SK-N-MC (cell line): ENCODE results near the gene DBI.
"Not testable (repeated sequence)": the region's sequence is repeated elsewhere in the genome, so short reads cannot be mapped to it uniquely, and the experiment has no call there.

Source experiments
- DNase-seq: peaks from one replicate; pipeline ENCODE4 v3.0.0-alpha.2; 2011; ENCODE audit warnings: low read depth, low spot score
- H3K27ac ChIP-seq: fragments of 200-600 bp; sonication (generic); 2 replicates; pipeline ENCODE4 v1.5.1; 2016; ENCODE audit warnings: mixed run types
- H3K36me3 ChIP-seq: fragments of 200-600 bp; sonication (generic); 2 replicates; pipeline ENCODE4 v1.6.1; 2017; ENCODE audit warnings: antibody characterized with exemption, low read length, mixed read lengths; ENCODE audit not compliant: insufficient read depth
- H3K4me3 ChIP-seq: fragments of 200-600 bp; sonication (generic); 2 replicates; pipeline ENCODE4 v1.5.1; 2016
- H3K9ac ChIP-seq: fragments of 200-600 bp; sonication (generic); 2 replicates; pipeline ENCODE4 v1.8.0; 2017; ENCODE audit warnings: mixed run types, mixed read lengths; ENCODE audit not compliant: insufficient read length
- H3K9me3 ChIP-seq: fragments of 200-600 bp; sonication (generic); 2 replicates; pipeline ENCODE4 v1.6.1; 2017; ENCODE audit warnings: low read depth, mild to moderate bottlenecking, antibody characterized with exemption, low read length, moderate library complexity, mixed read lengths
- EZH2 ChIP-seq: fragments of 200-600 bp; sonication (generic); IDR thresholded peaks from one replicate; pipeline ENCODE4 v1.6.1; 2017; ENCODE audit warnings: antibody characterized with exemption
- FOXP2 ChIP-seq: optimal IDR thresholded peaks from 2 replicates; pipeline ENCODE3; 2011; ENCODE audit warnings: mild to moderate bottlenecking, moderate library complexity; ENCODE audit not compliant: insufficient read depth; ENCODE audit errors: extremely low read length, control extremely low read depth
- POLR2AphosphoS5 ChIP-seq: IDR thresholded peaks from 2 replicates; pipeline ENCODE4 v1.6.1; 2012; ENCODE audit warnings: mild to moderate bottlenecking, low read depth, low read length, borderline replicate concordance

DBI gene

DNA sequence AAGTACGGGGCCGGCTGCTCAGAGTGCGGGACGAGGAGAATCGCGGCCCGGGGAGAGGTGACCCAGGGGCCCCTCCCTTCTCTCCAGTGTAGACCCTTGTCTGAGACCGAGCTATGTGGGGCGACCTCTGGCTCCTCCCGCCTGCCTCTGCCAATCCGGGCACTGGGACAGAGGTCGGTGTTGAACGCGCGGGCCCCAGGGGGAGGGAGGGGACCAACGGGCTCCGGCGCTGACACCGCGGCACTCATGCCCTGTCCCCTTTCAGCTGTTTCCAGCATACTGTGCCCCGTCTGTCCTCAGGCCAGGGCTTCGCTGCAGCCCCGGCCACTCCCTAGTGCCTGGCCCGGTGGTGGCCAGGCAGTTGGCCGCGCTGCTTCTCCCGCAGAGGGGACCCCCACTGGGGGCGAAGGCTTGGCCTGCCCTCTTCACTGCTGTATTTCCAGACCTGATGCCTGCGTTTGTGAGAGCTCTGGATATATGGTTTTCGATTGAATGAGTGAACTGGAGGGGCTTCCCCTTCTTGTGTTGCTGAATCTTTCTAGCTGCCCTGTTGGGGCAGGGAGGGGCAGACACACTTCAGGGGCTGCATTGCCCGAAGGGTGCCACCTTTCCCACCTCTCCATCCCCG lies 809 bp downstream of the DBI start:
- peak overlapping the region; percentile 83 for H3K9ac ChIP-seq
- H3K9me3 ChIP-seq = no peaks in the 10 kb centered on the region
- peak overlapping the region; percentile 99 for H3K4me3 ChIP-seq
- no peak overlapping the region for H3K27ac ChIP-seq
- no peak for DNase-seq
- peaks cover 44% of the 10 kb centered on the region for H3K36me3 ChIP-seq
- TF ChIP-seq FOXP2 (no peak), POLR2AphosphoS5 (no peak), EZH2 (no peak)

DNA sequence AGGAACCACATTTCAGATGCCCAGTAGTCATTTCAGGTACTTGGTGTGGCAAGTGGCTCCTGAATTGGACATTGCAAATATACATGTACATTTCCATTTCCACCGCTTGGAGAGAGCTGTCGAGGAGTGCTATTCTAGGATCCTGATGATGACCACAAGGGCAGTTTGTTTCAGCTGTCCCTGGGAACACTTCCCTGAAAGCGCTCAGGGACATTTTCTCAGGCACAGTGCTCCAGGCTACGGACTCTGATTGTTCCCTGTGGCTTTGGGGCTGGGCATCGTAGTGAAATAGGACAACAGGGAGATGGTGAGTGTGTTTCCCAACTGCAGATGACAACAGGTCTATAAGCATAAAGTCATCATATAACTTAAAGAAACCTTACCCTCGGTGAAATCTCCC lies 3.1 kb downstream of the DBI start:
- DNase-seq = no peak
- no peak overlapping the region for H3K9ac ChIP-seq
- peaks cover 54% of the 10 kb centered on the region for H3K36me3 ChIP-seq

DNA sequence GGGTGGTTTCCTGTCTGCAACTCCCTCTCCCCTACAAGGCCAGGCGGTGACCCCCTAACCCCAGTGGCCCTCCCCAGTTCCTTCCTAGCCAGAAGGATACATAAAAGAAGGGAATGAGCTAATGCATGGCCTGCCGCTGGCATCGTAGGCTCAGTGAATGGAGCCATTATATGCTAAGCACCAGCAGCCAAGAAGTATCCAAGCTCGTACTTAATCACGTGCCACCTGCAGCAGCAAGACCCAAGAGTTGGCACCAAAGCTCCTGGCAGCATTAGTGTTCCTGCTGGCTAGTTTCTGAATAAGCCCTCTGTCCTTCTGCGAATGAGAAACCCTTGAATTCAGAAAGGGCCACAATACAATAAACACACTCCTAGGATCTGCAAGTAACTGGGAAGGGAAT lies 4.3 kb downstream of the DBI start:
- Histone ChIP-seq H3K4me3 (no peak overlapping the region), H3K9me3 (no peaks in the 10 kb centered on the region), H3K9ac (no peak overlapping the region), H3K27ac (no peak overlapping the region), H3K36me3 (peaks cover 54% of the 10 kb centered on the region)
- no peak for DNase-seq
- TF ChIP-seq EZH2 = no peak
- no peak for TF ChIP-seq FOXP2
- TF ChIP-seq POLR2AphosphoS5 = no peak

More for the DNA sequence above, 3.1 kb downstream of the DBI start:
- Histone ChIP-seq H3K9me3 (no peaks in the 10 kb centered on the region), H3K4me3 (no peak overlapping the region), H3K27ac (no peak overlapping the region)
- no peak for TF ChIP-seq POLR2AphosphoS5
- TF ChIP-seq FOXP2 = no peak
- TF ChIP-seq EZH2 = no peak

DNA sequence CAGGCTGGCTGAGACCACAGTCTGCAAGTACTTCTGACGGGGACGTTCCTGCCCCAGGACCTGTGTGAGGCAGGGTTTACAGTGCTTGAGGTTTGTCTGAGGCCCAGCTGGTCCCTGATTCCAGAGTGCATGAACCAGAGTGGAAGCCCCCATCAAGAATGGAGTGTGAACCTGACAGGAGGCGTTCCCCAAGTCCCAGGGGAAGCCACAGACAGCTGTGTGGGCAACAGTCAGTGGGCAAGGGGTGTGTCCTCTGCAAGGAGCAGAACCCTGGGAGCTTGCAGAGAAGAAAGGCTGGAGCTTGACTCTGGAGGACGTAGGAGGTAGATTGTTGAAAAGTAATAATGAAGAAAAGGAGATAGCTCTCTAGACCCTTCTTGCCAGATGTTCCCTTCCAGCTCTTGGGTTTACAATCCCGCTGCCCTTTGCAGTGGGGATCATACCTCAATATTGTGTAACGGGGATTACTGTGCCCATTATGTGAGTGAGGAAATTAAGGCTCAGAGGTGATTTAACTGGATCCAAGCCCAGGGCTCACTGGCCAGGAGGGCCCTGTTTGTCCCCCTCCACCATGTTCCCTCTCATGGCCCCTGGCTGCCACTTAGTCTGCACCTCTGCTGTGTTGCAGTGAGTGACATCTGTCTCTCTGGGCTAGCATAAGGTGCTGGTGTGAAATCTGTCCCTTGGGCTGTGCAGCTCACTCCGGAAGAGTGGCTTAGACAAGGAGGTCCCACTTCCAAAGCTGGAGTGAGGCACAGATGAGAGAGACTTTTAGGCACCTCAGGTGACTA lies 6.2 kb downstream of the DBI start:
- H3K27ac ChIP-seq = no peak overlapping the region

DNA sequence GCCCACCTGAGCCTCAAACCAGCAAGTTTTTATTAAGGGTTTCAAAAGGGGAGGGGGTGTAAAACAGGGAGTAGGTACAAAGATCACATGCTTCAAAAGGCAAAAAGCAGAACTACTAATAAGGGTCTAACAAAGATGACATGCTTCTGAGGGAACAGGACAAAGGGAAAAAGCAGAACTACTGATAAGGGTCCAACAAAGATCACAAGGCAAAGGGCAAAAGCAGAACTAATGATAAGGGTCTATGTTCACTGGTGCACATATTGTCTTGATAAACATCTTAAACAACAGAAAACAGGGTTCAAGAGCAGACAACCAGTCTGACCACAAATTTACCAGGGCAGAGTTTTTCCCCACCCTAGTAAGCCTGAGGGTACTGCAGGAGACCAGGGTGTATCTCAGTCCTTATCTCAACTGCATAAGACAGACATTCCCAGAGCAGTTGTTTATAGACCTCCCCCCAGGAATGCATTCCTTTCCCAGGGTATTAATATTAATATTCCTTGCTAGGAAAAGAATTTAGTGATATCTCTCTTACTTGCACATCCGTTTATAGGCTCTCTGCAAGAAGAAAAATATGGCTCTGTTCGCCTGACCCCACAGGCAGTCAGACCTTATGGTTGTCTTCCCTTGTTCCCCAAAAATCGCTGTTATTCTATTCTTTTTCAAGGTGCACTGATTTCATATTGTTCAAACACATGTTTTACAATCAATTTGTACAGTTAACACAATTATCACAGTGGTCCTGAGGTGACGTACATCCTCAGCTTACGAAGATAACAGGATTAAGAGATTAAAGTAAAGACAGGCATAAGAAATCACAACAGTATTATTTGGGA lies 7.3 kb downstream of the DBI start:
- DNase-seq, H3K9ac ChIP-seq: not testable (repeated sequence)
- H3K36me3 ChIP-seq = peaks cover 42% of the 10 kb centered on the region

More for the DNA sequence above, 6.2 kb downstream of the DBI start:
- Histone ChIP-seq H3K9ac (no peak overlapping the region), H3K9me3 (no peaks in the 10 kb centered on the region), H3K36me3 (peaks cover 53% of the 10 kb centered on the region), H3K4me3 (no peak overlapping the region)
- no peak for DNase-seq
- TF ChIP-seq POLR2AphosphoS5 (no peak), FOXP2 (no peak), EZH2 (no peak)

DNA sequence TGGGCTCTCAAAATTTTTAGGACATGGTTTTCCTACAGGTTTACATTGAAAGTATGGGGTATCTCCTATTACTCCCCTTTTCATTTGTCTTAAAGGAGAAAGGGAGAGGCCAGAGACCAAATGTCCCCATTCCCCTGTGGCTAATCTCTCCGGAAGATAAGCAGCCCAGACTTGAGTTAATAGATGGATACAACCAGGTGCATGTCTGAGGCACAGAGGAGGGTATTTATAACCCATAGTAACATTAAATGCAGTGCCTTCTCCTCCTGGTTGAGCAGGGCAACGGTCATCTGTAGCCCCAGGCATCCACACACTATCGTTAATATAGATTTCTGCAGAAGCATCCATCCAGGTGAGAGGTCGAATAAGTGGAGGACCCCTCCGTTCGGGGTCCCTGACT lies 9.6 kb downstream of the DBI start:
- H3K27ac ChIP-seq, H3K9me3 ChIP-seq, H3K9ac ChIP-seq, H3K4me3 ChIP-seq, DNase-seq: not testable (repeated sequence)
- peaks cover 22% of the 10 kb centered on the region for H3K36me3 ChIP-seq

More for the DNA sequence above, 7.3 kb downstream of the DBI start:
- H3K9me3 ChIP-seq, H3K4me3 ChIP-seq, H3K27ac ChIP-seq: not testable (repeated sequence)

DNA sequence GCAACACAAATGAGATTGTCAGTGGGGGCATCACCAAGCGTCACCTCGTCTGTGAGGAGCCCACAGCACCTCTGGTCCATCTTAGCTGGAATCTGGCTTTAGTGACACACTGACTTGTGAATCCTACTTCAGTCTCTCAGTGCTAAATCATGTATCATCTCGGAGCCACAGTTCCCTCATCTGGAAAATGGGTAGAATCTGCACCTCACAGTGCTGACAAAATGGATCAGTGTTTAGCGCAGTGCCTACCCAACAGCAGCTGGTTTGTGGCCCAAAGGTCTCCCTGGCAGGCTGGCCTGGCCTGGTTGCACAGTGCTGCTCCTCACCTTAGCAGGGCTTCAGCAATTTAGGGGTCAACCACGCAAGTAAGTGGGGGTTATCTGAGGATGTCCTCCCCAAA lies 10.0 kb downstream of the DBI start:
- H3K27ac ChIP-seq = no peak overlapping the region
- H3K9me3 ChIP-seq = no peaks in the 10 kb centered on the region
- H3K4me3 ChIP-seq = no peak overlapping the region
- H3K9ac ChIP-seq = no peak overlapping the region
- peaks cover 18% of the 10 kb centered on the region for H3K36me3 ChIP-seq
- TF ChIP-seq EZH2 (no peak), POLR2AphosphoS5 (no peak), FOXP2 (no peak)
- no peak for DNase-seq

DNA sequence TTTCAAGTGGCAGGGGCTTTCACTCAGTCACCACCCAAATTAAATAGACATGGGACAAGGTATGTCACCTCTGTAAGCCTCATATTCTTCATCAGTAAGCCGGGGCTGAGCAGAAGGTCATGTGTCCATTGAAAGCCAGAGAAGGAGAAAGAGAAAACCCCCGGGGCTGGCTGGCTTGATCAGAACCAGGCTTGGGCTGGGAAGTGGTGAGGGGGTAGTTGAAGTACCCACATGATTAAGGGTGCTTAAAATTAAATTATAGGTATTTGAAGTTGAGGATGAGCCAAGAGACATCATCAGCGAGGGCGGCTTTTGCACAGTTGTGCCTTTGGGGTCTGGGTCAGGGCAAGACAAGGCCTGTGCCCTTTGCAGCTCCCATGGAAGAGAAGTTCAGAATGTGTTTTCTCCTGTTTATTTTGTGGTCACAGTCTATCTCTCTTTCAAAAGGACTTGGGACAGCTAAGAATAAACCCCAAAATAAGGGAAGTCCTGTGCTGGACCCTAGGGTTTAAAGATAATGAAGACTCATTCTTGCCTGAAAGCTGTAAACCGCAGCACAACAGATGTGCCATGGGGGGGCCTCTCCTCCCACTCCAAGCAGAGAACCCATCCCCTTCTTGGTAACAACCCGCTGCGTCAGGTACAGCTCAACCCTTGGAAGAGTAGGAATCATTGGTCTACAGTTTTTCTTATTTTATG lies 10.7 kb downstream of the DBI start:
- no peak for TF ChIP-seq FOXP2
- TF ChIP-seq POLR2AphosphoS5 = no peak
- no peak for TF ChIP-seq EZH2
- DNase-seq = no peak
- no peaks in the 10 kb centered on the region for H3K9me3 ChIP-seq
- no peak overlapping the region for H3K4me3 ChIP-seq
- H3K36me3 ChIP-seq = peaks cover 12% of the 10 kb centered on the region
- no peak overlapping the region for H3K27ac ChIP-seq
- H3K9ac ChIP-seq = no peak overlapping the region
